Medulla oblongata (tissue), 1 donor: ENCODE measurements around the gene FAM47E.
A peak's percentile ranks its signal among the peaks of the same experiment; 100 is the strongest.
"Not testable (repeated sequence)": the region's sequence is repeated elsewhere in the genome, so short reads cannot be mapped to it uniquely, and the experiment has no call there.

Experiments
- DNase-seq: peaks from one replicate; pipeline ENCODE4 v3.0.0-alpha.2; 2015; ENCODE audit errors: extremely low spot score

FAM47E gene

DNA sequence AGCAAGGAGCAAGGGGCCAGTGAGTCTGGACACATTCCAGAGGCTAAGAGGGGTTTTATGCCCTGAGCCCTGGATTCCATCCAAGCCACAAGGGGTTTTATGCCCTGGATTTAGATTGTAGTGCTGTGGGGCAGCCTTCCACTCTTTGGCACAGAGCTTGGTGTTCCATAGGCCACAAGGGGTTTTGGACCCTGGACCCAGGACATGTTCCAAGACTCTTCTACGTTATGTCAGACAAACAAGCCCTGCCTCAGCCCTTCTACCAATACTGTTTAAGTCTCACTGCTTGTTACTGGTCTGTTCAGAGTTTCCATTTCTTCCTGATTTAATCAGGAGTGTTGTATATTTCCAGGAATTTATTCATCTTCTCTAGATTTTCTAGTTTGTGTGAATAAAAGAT, 25.1 kb upstream of the FAM47E start:
- no peak for DNase-seq

DNA sequence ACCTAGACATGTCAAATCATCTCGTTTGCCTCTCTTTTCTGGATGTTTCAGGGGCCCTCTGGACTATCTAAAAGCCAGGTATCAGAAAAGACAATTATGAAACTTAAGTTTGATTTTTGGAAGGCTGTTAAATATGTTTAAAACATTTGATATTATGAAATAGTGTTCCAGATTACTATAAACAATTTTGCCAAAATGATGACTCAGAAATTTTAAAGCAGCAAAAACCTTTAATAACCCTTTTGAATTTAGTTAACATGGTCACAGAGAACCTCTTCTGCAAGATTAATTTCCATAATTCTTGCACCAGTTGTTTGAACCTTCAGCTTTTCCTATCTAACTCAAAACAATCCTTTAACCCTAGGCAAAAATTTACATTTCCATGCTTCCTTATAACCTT, 18.8 kb upstream of the FAM47E start:
- DNase-seq = no peak

DNA sequence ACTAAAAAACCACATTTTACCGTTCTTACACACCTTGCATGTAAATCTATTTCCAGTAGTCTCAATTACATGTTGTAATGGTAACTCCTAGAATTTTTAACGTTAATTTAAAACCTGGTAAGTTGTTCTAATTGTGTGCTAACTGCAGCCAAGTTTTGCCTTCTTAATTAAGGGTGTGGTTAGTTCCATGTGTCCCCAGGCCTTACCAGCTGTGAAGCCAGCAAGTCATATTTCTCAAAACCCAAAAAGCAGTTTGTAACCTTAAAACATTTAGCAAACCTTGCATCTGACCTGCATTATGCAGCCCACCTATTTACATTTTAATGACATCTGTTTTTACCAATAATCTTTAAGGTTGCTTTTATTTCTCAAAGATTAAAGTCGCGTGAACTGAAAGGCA, 18.4 kb upstream of the FAM47E start:
- DNase-seq = no peak

- DNase-seq = no peak
Measured at GRCh38 chr4:76233529-76233928, 18.0 kb upstream of the FAM47E start.

DNA sequence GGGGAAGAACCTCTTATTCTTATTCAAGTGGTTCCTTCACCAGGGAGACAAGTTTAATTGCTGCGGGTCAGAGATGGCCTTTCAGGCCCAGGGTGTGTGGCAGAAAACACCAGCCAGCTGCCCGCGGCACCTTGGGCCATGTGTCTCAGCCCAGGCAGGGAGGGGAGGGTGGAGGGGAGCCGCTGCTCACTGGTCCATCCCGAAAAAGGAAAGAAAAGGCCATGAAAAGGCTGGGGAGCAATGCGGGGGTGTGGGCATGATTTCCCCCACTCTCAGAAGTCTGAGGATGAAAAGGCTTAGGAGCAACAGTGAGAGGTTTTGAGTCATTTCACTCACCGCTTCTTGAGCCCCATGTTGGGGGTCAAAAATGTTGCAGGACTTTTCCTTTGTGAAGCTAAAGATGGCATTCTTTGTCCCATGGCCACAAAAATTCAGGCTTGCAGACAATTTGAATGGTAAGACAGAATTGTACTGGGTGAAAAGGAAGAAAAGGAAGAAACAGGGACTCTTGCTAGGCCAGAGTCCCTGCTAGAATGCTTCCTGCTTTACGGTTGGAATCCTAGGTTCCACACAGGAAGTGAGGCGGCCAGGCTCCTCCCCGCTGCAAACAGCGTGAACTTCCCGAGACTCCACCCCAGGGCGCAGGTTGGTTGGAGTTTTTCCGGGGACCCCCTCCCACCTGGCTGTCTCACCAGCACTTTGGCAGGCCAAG, 17.4 kb upstream of the FAM47E start:
- DNase-seq = peak; percentile 29

GRCh38 chr4:76234679-76235044, 16.9 kb upstream of the FAM47E start:
- no peak for DNase-seq

DNA sequence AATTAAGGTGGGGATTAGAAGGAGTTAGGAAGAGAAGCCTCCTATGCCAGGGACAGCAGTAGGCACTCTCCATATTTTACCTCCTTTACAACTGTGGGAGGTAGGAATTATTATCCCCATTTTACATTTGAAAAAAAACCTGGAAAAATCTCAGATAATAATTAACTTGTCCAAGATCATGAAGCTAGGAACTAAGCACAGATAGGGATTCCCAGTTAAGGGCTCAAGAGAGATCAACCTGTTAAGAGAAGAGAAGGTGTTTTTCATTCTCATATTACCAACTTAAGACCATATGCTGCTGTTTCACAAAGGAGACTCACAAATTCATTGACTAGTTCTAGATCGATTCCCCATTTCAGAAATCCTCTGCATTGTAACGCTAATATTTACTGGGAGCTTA, 16.1 kb upstream of the FAM47E start:
- DNase-seq = no peak

DNA sequence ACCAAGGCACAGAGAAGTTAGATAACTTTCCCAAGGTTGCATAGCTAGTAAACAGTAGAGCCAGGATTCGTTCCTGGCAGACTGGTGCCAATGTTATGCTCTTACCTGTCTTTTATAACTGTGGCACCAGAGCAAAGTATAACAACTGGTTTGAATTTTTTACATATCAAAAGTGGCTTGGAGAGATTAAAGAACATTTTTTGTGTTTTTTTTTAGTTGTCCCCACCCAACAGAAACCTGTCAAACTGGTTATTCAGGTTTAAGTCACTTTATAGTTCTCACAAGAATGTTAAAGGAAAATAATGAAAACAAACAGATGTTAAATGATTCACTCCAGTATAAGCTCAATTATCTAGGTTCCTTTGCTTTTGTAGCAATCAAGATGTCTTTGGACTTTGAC, 15.6 kb upstream of the FAM47E start:
- DNase-seq = no peak

DNA sequence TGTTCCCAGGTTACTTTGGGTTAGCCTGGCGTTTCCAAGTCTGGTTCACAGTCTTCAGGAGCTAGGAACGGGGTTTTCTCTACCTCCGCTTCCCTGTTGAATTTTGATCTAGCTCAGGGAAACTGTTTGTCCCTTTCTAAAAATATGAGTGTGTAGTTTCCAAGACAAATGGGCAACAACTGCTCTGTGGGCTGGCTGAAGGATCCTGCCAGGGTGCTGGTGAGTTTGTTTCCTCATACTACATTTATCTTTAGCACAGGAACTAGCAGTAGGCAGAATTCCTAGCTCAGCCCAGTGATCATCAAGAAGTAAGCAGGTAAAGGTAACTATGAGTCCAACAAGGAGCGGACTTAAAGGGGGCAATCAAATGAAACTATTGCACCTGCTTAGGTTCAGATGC, 13.3 kb upstream of the FAM47E start:
- DNase-seq = no peak

DNA sequence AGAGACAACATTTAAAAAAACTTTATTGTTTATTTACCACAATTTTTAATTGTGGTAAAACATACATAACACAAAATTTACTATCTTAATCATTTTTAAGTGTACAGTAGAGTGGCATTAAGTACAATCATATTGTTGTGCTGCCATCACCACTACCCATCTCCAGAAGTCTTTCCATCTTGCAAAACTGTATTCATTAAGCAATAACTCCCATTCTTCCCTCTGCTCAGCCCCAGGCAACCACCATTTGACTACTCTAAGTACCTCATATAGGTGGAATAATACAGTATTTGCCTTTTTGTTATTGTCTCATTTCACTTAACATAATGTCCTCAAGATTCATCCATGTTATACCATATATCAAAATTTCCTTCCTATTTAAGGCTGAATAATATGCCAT, 12.8 kb upstream of the FAM47E start:
- DNase-seq = no peak

DNA sequence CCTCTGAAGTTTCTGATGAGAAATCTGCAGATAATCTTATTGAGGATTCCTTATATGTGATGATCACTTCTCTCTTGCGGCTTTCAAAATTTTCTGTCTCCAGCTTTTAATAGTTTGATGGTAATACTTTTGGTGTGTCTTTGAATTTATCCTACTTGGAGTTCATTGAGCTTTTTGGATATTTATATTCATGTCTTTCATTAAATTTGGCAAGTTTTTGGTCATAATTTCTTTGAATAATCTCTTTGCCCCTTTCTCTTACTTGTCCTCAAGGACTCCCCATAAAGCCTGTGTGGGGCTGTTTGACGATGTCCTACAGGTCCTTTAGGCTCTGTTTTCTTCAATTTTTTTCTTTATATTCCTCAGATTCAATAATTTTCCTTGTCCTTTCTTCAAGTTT, 11.3 kb upstream of the FAM47E start:
- no peak for DNase-seq

- DNase-seq = not testable (repeated sequence)
Measured at GRCh38 chr4:76243877-76244276, 7.6 kb upstream of the FAM47E start.

- DNase-seq = no peak
Measured at GRCh38 chr4:76246025-76246424, 5.5 kb upstream of the FAM47E start.

- no peak for DNase-seq
Measured at GRCh38 chr4:76246852-76247251, 4.7 kb upstream of the FAM47E start.

- DNase-seq = peak; percentile 11
Measured at GRCh38 chr4:76250962-76251361, 559 bp upstream of the FAM47E start.

- DNase-seq = no peak
Measured at GRCh38 chr4:76252271-76252653, 741 bp downstream of the FAM47E start.

DNA sequence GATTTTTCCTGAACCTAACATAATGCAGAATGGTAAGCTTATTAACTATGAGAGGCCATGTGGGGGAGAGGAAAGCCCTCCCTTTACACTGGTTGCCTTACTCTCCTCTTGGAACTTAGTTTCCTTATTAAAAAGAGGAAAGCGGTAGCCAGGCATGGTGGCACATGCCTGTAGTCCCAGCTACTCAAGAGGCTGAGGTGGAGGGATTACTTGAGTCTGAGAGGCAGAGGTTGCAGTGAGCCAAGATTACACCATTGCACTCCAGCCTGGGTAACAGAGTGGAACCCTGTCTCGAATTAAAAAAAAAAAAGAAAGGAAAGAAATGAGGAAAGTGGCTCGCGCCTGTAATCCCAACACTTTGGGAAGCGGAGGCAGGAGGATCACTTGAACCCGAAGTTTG, 2.0 kb downstream of the FAM47E start:
- no peak for DNase-seq

GRCh38 chr4:76256032-76256431, 4.5 kb downstream of the FAM47E start:
- no peak for DNase-seq

GRCh38 chr4:76256968-76257367, 5.4 kb downstream of the FAM47E start:
- no peak for DNase-seq

DNA sequence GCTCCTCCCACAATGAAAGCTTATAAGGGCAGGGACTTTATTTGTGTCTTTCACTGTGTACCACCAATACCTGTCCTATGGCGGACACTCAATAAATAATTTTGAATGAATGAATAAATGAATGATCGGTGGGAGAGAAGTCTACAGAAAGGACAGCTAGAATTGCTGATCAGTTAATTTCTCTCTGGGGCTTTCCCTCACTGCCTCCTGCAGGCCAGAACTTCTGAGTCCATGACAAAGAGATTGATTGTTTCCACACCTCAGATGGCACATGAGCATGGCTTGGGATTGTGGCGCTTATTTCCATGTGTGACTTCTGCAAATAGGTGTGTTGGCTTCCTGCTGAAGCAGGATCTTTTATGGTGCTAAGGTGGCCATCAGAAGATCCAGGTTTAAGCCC, 6.3 kb downstream of the FAM47E start:
- DNase-seq = peak; percentile 21

- no peak for DNase-seq
Measured at GRCh38 chr4:76260571-76260970, 9.1 kb downstream of the FAM47E start.

- DNase-seq = no peak
Measured at GRCh38 chr4:76265631-76266218, 14.2 kb downstream of the FAM47E start.

GRCh38 chr4:76266627-76267026, 15.1 kb downstream of the FAM47E start:
- DNase-seq = no peak

DNA sequence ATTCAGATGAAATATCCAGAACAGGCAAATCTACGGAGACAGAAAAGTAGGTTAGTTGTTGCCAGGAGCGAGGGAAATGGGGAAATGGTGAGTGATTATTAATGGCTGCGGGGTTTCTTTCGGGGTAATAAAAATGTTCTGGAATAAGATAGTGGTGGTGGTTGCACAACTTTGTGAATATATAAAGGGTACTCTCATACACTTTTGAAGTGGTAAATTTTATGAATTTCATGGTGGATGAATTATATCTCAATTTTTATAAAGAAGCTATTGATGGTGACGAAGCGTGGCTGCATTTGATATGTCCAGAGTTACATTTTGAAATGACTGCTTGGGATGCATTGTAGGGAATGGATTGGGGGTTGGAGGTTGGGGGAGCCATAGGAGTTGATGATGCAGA, 16.3 kb downstream of the FAM47E start:
- no peak for DNase-seq
